MM.1S (cell line): Measurements from ENCODE around the gene SLC35D1.

ENCODE experiments used
- EZH2 ChIP-seq: fragments of 300-600 bp; sonication (generic); optimal IDR thresholded peaks from 2 replicates; pipeline ENCODE3; 2017; ENCODE audit warnings: low read depth, mild to moderate bottlenecking, antibody characterized with exemption, low read length, mixed read lengths
- TF ChIP-seq, protein P1 (sequence below): fragments of 300-600 bp; sonication (generic); IDR thresholded peaks from 2 replicates; pipeline ENCODE4 v1.5.1; 2016; ENCODE audit warnings: antibody characterized with exemption, low read length, mixed read lengths

DNA sequence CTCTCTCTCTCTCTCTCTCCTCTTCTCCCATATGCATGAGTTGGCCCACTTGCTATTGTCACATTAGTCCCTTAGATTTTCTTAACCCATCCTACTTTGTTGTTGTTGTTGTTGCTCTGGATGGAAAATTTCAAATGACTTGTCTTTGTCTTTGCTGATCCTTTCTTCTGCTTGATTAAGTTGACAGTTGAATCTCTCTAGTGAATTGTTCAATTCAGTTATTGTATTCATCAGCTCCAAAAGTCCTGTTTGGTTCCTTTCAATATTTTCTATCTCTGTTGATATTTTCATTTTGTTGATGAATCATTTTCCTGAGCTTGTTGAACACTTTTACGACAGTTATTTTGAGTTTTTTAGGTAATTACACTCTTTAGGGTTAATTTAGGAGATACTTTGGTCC lies 18.8 kb upstream of the SLC35D1 start:
- TF ChIP-seq, protein P1, sequence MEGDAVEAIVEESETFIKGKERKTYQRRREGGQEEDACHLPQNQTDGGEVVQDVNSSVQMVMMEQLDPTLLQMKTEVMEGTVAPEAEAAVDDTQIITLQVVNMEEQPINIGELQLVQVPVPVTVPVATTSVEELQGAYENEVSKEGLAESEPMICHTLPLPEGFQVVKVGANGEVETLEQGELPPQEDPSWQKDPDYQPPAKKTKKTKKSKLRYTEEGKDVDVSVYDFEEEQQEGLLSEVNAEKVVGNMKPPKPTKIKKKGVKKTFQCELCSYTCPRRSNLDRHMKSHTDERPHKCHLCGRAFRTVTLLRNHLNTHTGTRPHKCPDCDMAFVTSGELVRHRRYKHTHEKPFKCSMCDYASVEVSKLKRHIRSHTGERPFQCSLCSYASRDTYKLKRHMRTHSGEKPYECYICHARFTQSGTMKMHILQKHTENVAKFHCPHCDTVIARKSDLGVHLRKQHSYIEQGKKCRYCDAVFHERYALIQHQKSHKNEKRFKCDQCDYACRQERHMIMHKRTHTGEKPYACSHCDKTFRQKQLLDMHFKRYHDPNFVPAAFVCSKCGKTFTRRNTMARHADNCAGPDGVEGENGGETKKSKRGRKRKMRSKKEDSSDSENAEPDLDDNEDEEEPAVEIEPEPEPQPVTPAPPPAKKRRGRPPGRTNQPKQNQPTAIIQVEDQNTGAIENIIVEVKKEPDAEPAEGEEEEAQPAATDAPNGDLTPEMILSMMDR: no peak
- TF ChIP-seq EZH2: no peak
